ENCODE data around the gene FAM227A.

DNA sequence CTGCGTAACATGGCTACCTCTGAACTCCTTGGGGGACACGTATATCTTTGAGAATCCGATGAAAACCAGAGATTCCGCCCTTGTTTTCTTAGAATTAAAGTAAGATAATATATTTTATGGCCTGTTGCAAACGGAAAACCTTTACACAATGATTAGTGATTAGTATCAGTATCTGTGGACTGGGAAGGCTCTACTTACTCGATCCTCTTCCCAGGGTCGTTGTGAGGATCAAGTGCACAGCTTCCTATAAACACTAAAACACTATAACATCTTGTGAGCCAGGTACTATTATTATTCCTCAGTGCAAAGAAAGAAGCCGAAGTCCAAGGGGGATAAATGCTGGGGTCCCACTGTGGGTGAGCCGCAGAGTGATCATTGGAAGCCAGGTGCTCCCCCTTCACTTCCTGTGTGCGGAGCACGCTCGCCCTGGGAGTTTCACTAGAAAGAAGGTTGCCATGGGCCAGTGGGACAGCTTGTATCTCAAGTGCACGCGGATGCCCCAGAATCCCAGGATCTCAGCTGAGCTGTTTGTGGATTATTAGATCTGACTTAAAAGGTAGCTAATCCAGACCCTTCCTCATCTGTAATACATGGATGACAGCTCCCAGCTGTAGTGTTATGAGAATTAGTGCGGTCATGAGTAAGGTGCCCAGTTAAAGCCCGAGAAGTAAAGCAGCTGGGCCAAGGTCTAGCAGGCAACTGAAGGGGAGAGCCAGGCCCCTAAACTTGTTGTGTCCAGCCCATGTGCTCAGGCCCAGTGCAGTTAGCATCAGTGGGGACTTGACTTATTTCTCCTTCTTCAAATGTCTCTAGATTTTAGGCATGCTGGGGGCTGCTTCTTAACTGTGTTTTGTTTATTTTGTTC lies 1.1 kb upstream of the FAM227A start:
- TF ChIP-seq, protein P1, sequence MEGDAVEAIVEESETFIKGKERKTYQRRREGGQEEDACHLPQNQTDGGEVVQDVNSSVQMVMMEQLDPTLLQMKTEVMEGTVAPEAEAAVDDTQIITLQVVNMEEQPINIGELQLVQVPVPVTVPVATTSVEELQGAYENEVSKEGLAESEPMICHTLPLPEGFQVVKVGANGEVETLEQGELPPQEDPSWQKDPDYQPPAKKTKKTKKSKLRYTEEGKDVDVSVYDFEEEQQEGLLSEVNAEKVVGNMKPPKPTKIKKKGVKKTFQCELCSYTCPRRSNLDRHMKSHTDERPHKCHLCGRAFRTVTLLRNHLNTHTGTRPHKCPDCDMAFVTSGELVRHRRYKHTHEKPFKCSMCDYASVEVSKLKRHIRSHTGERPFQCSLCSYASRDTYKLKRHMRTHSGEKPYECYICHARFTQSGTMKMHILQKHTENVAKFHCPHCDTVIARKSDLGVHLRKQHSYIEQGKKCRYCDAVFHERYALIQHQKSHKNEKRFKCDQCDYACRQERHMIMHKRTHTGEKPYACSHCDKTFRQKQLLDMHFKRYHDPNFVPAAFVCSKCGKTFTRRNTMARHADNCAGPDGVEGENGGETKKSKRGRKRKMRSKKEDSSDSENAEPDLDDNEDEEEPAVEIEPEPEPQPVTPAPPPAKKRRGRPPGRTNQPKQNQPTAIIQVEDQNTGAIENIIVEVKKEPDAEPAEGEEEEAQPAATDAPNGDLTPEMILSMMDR (IDR thresholded peaks at IDR 0.05; ENCODE audit: low read depth, low read length, missing input control): no peak
- TF ChIP-seq TAF1 (conservative IDR thresholded peaks at IDR 0.05) (no peak), RAD21 (IDR thresholded peaks at IDR 0.05) (no peak), ATF3 (IDR thresholded peaks at IDR 0.05) (no peak), FOXA1 (IDR thresholded peaks at IDR 0.05) (no peak), JUND (IDR thresholded peaks at IDR 0.05) (no peak), HNF4A (conservative IDR thresholded peaks at IDR 0.05) (no peak), RXRA (IDR thresholded peaks at IDR 0.05) (no peak), YY1 (IDR thresholded peaks at IDR 0.05) (peak; percentile 11), HNF4G (IDR thresholded peaks at IDR 0.05) (no peak)
- TF ChIP-seq, protein P2, sequence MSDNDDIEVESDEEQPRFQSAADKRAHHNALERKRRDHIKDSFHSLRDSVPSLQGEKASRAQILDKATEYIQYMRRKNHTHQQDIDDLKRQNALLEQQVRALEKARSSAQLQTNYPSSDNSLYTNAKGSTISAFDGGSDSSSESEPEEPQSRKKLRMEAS (IDR thresholded peaks at IDR 0.05): no peak
- TF ChIP-seq, protein P3, sequence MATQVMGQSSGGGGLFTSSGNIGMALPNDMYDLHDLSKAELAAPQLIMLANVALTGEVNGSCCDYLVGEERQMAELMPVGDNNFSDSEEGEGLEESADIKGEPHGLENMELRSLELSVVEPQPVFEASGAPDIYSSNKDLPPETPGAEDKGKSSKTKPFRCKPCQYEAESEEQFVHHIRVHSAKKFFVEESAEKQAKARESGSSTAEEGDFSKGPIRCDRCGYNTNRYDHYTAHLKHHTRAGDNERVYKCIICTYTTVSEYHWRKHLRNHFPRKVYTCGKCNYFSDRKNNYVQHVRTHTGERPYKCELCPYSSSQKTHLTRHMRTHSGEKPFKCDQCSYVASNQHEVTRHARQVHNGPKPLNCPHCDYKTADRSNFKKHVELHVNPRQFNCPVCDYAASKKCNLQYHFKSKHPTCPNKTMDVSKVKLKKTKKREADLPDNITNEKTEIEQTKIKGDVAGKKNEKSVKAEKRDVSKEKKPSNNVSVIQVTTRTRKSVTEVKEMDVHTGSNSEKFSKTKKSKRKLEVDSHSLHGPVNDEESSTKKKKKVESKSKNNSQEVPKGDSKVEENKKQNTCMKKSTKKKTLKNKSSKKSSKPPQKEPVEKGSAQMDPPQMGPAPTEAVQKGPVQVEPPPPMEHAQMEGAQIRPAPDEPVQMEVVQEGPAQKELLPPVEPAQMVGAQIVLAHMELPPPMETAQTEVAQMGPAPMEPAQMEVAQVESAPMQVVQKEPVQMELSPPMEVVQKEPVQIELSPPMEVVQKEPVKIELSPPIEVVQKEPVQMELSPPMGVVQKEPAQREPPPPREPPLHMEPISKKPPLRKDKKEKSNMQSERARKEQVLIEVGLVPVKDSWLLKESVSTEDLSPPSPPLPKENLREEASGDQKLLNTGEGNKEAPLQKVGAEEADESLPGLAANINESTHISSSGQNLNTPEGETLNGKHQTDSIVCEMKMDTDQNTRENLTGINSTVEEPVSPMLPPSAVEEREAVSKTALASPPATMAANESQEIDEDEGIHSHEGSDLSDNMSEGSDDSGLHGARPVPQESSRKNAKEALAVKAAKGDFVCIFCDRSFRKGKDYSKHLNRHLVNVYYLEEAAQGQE (IDR thresholded peaks at IDR 0.05): no peak
- TF ChIP-seq, protein P4, sequence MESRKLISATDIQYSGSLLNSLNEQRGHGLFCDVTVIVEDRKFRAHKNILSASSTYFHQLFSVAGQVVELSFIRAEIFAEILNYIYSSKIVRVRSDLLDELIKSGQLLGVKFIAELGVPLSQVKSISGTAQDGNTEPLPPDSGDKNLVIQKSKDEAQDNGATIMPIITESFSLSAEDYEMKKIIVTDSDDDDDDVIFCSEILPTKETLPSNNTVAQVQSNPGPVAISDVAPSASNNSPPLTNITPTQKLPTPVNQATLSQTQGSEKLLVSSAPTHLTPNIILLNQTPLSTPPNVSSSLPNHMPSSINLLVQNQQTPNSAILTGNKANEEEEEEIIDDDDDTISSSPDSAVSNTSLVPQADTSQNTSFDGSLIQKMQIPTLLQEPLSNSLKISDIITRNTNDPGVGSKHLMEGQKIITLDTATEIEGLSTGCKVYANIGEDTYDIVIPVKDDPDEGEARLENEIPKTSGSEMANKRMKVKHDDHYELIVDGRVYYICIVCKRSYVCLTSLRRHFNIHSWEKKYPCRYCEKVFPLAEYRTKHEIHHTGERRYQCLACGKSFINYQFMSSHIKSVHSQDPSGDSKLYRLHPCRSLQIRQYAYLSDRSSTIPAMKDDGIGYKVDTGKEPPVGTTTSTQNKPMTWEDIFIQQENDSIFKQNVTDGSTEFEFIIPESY (IDR thresholded peaks at IDR 0.05): no peak

Measured in liver (tissue), 3 donors.